Mesendoderm (in vitro differentiated cells): ENCODE data around the gene ARHGEF35.

Source experiments
- DNase-seq: peaks from one replicate; pipeline ENCODE4 v3.0.0; 2013
- H2AK5ac ChIP-seq: 2 replicates; pipeline ENCODE4 v1.6.1; 2013; ENCODE audit warnings: low read length, inconsistent platforms
- H2BK120ac ChIP-seq: 2 replicates; pipeline ENCODE4 v1.6.1; 2013; ENCODE audit warnings: low read depth, mild to moderate bottlenecking, low read length, moderate library complexity, mixed read lengths
- H2BK15ac ChIP-seq: replicated peaks from 2 replicates; pipeline ENCODE4 v1.6.1; 2013; ENCODE audit warnings: low read depth, mild to moderate bottlenecking, moderate library complexity
- H2BK5ac ChIP-seq: 2 replicates; pipeline ENCODE4 v1.6.1; 2013; ENCODE audit warnings: low read length, inconsistent platforms
- H3K18ac ChIP-seq: 2 replicates; pipeline ENCODE4 v1.6.1; 2013; ENCODE audit warnings: mild to moderate bottlenecking, low read length, mixed read lengths
- H3K23ac ChIP-seq: one replicate; pipeline ENCODE4 v1.6.1; 2013; ENCODE audit warnings: low read length
- H3K27ac ChIP-seq: 2 replicates; pipeline ENCODE4 v1.5.1; 2013; ENCODE audit warnings: low read depth, mild to moderate bottlenecking, inconsistent platforms, low read length, moderate library complexity
- H3K27me3 ChIP-seq: 2 replicates; pipeline ENCODE4 v1.6.1; 2013; ENCODE audit warnings: low read length, control low read depth, mild to moderate bottlenecking, inconsistent platforms; ENCODE audit not compliant: insufficient read depth, poor library complexity
- H3K36me3 ChIP-seq: 2 replicates; pipeline ENCODE4 v1.6.1; 2013; ENCODE audit warnings: low read length, inconsistent platforms; ENCODE audit not compliant: control insufficient read depth, insufficient read depth
- H3K4ac ChIP-seq: one replicate; pipeline ENCODE4 v1.6.1; 2013; ENCODE audit warnings: low read depth, mild to moderate bottlenecking, low read length, moderate library complexity
- H3K4me1 ChIP-seq: 2 replicates; pipeline ENCODE4 v1.6.1; 2013; ENCODE audit warnings: low read depth, low read length, inconsistent platforms; ENCODE audit not compliant: control insufficient read depth
- H3K4me2 ChIP-seq: 2 replicates; pipeline ENCODE4 v1.6.1; 2013; ENCODE audit warnings: low read length
- H3K4me3 ChIP-seq: 2 replicates; pipeline ENCODE4 v1.5.1; 2013; ENCODE audit warnings: mild to moderate bottlenecking, low read length
- H3K56ac ChIP-seq: one replicate; pipeline ENCODE4 v1.6.1; 2013; ENCODE audit warnings: low read length
- H3K79me1 ChIP-seq: 2 replicates; pipeline ENCODE4 v1.6.1; 2013; ENCODE audit warnings: low read length, inconsistent platforms
- H3K79me2 ChIP-seq: 2 replicates; pipeline ENCODE4 v1.6.1; 2013; ENCODE audit warnings: mild to moderate bottlenecking, low read length; ENCODE audit not compliant: control insufficient read depth, insufficient read depth
- H3K9ac ChIP-seq: 2 replicates; pipeline ENCODE4 v1.6.1; 2013; ENCODE audit warnings: low read length, inconsistent platforms
- H4K5ac ChIP-seq: one replicate; pipeline ENCODE4 v1.6.1; 2013; ENCODE audit warnings: low read length
- H4K8ac ChIP-seq: one replicate; pipeline ENCODE4 v1.6.1; 2013; ENCODE audit warnings: low read depth, mild to moderate bottlenecking, control low read depth, low read length, moderate library complexity
- WGBS: extraction: QIAGEN DNeasy Blood & Tissue Kit; methylation state at CpG from one replicate; pipeline ENCODE4 v1.1.7; 2013; ENCODE audit warnings: low lambda C conversion rate, missing lambda C conversion rate; ENCODE audit not compliant: insufficient coverage; ENCODE audit errors: extremely low coverage; 5-methylcytosine and 5-hydroxymethylcytosine counted together

ARHGEF35 gene

DNA sequence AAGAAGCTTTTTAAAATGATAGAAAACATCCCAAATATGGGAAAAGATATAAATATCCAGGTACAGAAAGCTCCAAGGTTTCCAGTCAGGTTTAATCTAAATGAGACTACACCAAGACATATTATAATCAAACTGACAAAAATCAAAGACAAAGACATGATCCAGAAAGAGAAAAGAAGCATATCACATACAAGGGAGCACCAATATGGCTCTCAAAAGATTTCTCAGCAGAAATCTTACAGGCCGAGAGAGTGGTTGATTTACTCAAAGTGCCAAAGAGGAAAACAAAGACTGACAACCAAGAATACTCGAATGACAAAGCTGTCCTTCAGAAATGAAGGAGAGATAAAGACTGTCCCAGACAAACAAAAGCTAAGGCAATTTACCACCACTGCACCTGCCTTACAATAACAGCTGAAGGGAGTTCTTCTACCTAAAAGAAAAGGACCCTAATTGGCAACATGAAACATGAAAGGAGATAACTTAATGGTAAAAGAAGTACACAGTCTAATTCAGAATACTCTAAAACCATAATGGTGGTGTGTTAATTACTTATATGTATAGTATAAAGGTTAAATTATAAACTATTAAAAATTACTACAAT is 47.3 kb downstream of the ARHGEF35 start:
- Histone ChIP-seq H2BK5ac (no peak overlapping the region), H3K18ac (no peak overlapping the region), H4K5ac (no peak overlapping the region), H3K23ac (no peak overlapping the region), H3K4me1 (no peaks in the 10 kb centered on the region), H3K27me3 (peaks cover 2% of the 10 kb centered on the region), H2BK15ac (no peak overlapping the region), H3K9ac (no peak overlapping the region), H3K4ac (no peak overlapping the region), H2BK120ac (no peak overlapping the region), H2AK5ac (no peak overlapping the region), H3K36me3 (no peaks in the 10 kb centered on the region), H3K4me3 (no peak overlapping the region), H3K4me2 (no peak overlapping the region), H3K27ac (no peak overlapping the region), H3K79me2 (no peaks in the 10 kb centered on the region), H4K8ac (no peak overlapping the region), H3K56ac (no peak overlapping the region), H3K79me1 (no peaks in the 10 kb centered on the region)
- WGBS, result no CpG with 5 or more reads among the region's 2 CpGs
- no peak for DNase-seq

DNA sequence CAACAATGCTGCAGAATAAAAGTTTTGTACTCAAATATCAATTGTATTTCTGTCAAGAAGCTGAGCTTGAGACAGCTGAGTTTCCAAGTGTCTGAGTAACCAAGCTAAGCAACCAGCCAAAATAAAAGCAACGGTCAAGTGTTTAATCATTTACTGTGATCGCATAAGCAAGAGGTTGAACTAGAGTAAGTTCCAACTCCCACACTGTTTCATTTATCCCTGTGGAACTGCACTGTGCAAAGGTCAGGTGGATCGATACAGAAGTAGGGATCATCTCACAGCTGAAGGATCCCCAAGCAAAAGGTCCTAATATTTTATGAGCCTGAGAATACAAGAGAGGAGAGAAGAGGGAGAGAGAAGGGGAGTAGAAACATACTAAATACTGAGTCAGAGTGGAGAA is 51.2 kb downstream of the ARHGEF35 start:
- Histone ChIP-seq H3K27me3 (peaks cover 2% of the 10 kb centered on the region), H4K8ac (no peak overlapping the region), H3K18ac (no peak overlapping the region), H3K23ac (no peak overlapping the region), H2AK5ac (no peak overlapping the region), H4K5ac (no peak overlapping the region), H3K4me2 (no peak overlapping the region), H3K27ac (no peak overlapping the region), H3K4me1 (no peaks in the 10 kb centered on the region), H3K4ac (no peak overlapping the region), H3K79me2 (no peaks in the 10 kb centered on the region), H2BK5ac (no peak overlapping the region), H3K56ac (no peak overlapping the region), H3K36me3 (no peaks in the 10 kb centered on the region), H3K9ac (no peak overlapping the region), H2BK15ac (no peak overlapping the region), H2BK120ac (no peak overlapping the region), H3K4me3 (no peak overlapping the region), H3K79me1 (no peaks in the 10 kb centered on the region)
- WGBS, result no CpG with 5 or more reads among the region's 3 CpGs
- no peak for DNase-seq

DNA sequence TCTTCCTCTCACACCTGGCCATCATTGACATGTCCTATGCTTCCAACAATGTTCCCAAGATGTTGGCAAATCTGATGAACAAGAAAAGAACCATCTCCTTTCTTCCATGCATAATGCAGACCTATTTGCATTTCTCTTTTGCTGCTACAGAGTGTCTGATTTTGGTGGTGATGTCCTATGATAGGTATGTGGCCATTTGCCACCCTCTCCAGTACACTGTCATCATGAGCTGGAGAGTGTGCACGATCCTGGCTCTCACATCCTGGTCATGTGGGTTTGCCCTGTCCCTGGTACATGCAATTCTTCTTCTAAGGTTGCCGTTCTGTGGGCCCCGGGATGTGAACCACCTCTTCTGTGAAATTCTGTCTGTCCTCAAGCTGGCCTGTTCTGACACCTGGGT is 53.4 kb downstream of the ARHGEF35 start:
- no CpG with 5 or more reads among the region's 3 CpGs for WGBS
- Histone ChIP-seq H3K79me2 (no peaks in the 10 kb centered on the region), H3K36me3 (no peaks in the 10 kb centered on the region), H2BK120ac (no peak overlapping the region), H3K9ac (no peak overlapping the region), H3K4ac (no peak overlapping the region), H3K4me2 (no peak overlapping the region), H3K27me3 (peaks cover 2% of the 10 kb centered on the region), H4K8ac (no peak overlapping the region), H2BK15ac (no peak overlapping the region), H3K56ac (no peak overlapping the region), H2AK5ac (no peak overlapping the region), H3K23ac (no peak overlapping the region), H3K79me1 (no peaks in the 10 kb centered on the region), H3K4me1 (no peaks in the 10 kb centered on the region), H4K5ac (no peak overlapping the region), H3K27ac (no peak overlapping the region), H2BK5ac (no peak overlapping the region), H3K4me3 (no peak overlapping the region), H3K18ac (no peak overlapping the region)
- no peak for DNase-seq

DNA sequence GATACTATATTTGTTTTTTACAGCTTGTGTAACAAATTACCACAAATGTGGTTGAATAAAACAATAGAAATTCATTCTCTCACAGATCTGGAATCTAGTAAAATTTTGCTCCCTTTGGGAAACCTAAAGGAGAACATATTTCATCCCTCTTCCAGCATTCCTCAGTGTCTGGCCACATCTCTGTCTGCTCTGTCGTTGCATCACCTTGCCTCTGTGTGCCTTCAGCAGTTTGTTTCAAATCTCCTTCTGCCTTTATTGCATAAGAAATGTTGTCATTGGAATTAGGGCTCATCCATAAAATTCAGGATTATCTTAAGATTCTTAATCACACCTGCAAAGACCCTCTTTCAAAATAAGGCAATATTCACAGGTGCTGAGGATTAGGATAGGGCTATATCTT is 58.1 kb downstream of the ARHGEF35 start:
- no peak overlapping the region for H3K56ac ChIP-seq
- no peak overlapping the region for H3K18ac ChIP-seq
- H3K4me3 ChIP-seq, result no peak overlapping the region
- H3K79me2 ChIP-seq, result no peaks in the 10 kb centered on the region
- H3K27ac ChIP-seq, result no peak overlapping the region
- H3K36me3 ChIP-seq, result no peaks in the 10 kb centered on the region
- H3K9ac ChIP-seq, result no peak overlapping the region
- H3K4me2 ChIP-seq, result no peak overlapping the region
- H2BK15ac ChIP-seq, result no peak overlapping the region
- no peak overlapping the region for H2BK5ac ChIP-seq
- H3K4ac ChIP-seq, result no peak overlapping the region
- H3K79me1 ChIP-seq, result no peaks in the 10 kb centered on the region
- no peak overlapping the region for H3K23ac ChIP-seq
- H4K5ac ChIP-seq, result no peak overlapping the region
- H2AK5ac ChIP-seq, result no peak overlapping the region
- DNase-seq, result peak; percentile 2
- no peaks in the 10 kb centered on the region for H3K4me1 ChIP-seq
- no peak overlapping the region for H4K8ac ChIP-seq
- no peaks in the 10 kb centered on the region for H3K27me3 ChIP-seq
- H2BK120ac ChIP-seq, result no peak overlapping the region
- no CpG with 5 or more reads among the region's 1 CpG for WGBS
